HG03135 (cell line): ENCODE results near the gene RBBP8NL.

Experiments used
- ATAC-seq: cut with Tn5 transposase; IDR thresholded peaks from one replicate; pipeline ENCODE4 v1.9.1; 2021; ENCODE audit warnings: mild to moderate bottlenecking, moderate library complexity; ENCODE audit not compliant: unreplicated experiment

The RBBP8NL gene

GRCh38 chr20:62409086-62409853 lies 18.1 kb downstream of the RBBP8NL start:
- ATAC-seq, result no peak

- no peak for ATAC-seq
Measured at GRCh38 chr20:62408640-62409039, 18.7 kb downstream of the RBBP8NL start.

GRCh38 chr20:62408055-62408454 lies 19.3 kb downstream of the RBBP8NL start:
- ATAC-seq, result no peak

GRCh38 chr20:62407221-62407992 lies 19.9 kb downstream of the RBBP8NL start, which contains the start of gene CABLES2:
CABLES2 (minus strand) TSS chr20:62407285; CDS start chr20:62407276, 9 bp downstream.
- peak; percentile 82 for ATAC-seq

- ATAC-seq, result no peak
Measured at GRCh38 chr20:62406635-62407176, 20.6 kb downstream of the RBBP8NL start.

GRCh38 chr20:62405981-62406513 lies 21.3 kb downstream of the RBBP8NL start:
- no peak for ATAC-seq

GRCh38 chr20:62405108-62405980 lies 22.0 kb downstream of the RBBP8NL start:
- no peak for ATAC-seq

- no peak for ATAC-seq
Measured at GRCh38 chr20:62404761-62405107, 22.6 kb downstream of the RBBP8NL start.

GRCh38 chr20:62404112-62404665 lies 23.1 kb downstream of the RBBP8NL start:
- no peak for ATAC-seq

GRCh38 chr20:62403331-62403730 lies 24.0 kb downstream of the RBBP8NL start:
- ATAC-seq, result no peak

- ATAC-seq, result no peak
Measured at GRCh38 chr20:62402456-62403150, 24.7 kb downstream of the RBBP8NL start.

GRCh38 chr20:62401331-62401779 lies 26.0 kb downstream of the RBBP8NL start:
- ATAC-seq, result no peak

GRCh38 chr20:62400541-62400940 lies 26.8 kb downstream of the RBBP8NL start:
- no peak for ATAC-seq

GRCh38 chr20:62400021-62400420 lies 27.3 kb downstream of the RBBP8NL start:
- ATAC-seq, result no peak

GRCh38 chr20:62398120-62398821 lies 29.1 kb downstream of the RBBP8NL start:
- ATAC-seq, result no peak

GRCh38 chr20:62396367-62397239 lies 30.7 kb downstream of the RBBP8NL start:
- no peak for ATAC-seq

GRCh38 chr20:62395311-62396242 lies 31.8 kb downstream of the RBBP8NL start:
- ATAC-seq, result no peak
